NCI-H187 treated with DMSO at 0.1 percent for 48 hours (cell line): ENCODE data around the gene AASDHPPT.
"Not testable (repeated sequence)": the region's sequence is repeated elsewhere in the genome, so short reads cannot be mapped to it uniquely, and the experiment has no call there.

ENCODE experiments used
- DNase-seq: peaks from one replicate; lab custom pipeline; 2025; lab: John Stamatoyannopoulos, UW

AASDHPPT gene, protein sequence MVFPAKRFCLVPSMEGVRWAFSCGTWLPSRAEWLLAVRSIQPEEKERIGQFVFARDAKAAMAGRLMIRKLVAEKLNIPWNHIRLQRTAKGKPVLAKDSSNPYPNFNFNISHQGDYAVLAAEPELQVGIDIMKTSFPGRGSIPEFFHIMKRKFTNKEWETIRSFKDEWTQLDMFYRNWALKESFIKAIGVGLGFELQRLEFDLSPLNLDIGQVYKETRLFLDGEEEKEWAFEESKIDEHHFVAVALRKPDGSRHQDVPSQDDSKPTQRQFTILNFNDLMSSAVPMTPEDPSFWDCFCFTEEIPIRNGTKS

DNA sequence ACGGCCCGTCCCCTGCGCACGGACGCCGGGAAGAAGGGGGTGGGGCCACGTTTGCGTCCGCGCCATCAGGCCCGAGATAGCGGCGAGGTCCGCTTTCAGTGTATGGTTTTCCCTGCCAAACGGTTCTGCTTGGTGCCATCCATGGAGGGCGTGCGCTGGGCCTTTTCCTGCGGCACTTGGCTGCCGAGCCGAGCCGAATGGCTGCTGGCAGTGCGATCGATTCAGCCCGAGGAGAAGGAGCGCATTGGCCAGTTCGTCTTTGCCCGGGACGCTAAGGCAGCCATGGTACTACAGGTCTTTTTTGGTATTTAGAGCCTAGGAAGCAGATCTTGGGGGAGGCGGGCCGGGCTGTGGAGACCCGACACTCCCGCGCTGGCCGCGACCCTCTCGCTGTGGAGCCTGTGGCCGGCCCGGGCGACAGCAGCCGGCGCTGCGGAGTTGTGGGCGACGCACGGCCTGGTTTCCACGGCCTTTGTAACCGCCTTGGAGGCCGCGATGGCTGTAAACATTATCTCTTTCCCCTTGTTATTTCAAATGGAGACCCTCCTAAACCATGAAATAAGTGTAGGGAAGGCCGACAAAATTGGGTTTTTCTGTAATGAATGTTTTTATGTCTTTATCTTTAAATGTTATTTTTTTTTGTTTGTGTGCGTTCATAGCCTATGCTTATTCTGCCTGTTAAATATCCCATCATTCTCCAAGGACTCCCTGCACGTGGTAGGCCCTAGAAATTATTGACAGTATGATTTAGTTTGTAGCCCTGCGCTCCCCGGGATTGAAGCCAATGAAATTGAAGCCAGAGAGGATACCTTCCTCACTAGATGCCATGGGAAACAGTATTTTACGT lies at the start of gene AASDHPPT:
AASDHPPT (plus strand) TSS at position 54 of the 847 bp plus-strand sequence; CDS start at position 103, 49 bp downstream.
- peak; percentile 18 for DNase-seq

DNA sequence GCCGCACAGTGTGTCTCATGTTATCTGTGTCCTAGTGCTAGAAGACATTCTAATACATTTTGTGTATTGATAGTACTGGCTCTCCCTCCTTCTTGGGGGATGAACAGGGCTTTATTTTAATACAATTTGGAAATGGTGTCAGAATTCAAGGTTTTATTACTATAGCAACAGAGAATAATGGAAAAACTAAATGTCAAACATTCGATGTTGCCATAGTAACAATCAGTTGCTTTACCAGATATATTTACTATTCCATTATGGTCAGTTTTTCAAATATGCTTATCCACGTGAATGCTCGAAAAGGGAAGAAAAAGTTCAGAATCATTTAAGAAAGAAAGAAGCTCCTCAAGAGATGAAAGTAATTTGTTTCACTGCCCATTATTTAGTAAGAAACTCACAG lies 46.9 kb upstream of the AASDHPPT start:
- DNase-seq: no peak

DNA sequence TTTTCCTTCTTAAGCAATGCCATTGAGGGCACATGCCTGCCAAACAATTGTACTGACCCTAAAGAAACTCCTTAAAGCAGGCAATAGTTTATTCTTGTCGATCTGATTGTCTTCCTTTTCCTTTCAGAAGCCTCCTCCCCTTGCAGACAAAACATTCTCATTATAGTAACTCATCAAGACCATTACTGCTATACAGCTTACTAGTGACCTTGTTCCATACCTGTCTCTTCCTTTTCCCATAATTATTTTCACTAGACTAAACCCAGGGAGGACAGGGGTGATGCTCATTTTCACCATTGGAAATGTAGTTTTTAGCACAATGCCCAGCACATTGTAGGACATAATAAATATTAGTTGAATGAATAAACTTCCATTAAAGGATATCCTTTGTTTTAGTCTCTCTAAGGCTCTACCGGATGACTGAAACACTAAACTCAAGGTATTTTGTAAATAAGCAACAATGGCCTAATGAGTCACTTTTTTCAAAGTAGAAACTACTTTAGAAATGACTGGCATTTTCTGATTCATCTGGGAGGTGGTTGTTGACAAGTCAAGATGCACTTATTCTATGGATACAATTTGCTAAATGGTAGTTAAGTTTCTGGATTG lies 46.2 kb upstream of the AASDHPPT start:
- DNase-seq: no peak

DNA sequence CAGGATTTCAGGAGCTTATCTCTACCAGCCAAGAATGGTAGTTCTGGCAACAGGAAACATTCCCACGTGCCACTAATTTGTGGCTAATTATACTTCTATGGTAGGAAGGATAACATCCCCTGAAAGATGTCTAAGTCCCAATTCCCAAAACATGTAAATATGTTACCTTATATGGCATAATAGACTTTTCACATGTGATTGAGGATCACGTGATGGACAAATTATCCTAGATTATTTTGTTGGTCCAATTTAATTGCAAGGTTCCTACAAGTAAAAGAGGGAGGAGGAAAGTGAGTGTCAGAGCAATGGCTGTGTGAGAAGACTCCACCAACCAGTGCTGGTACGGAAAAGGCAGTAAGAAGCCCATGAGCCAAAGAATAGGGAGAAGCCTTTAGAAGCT lies 45.5 kb upstream of the AASDHPPT start:
- DNase-seq: no peak

DNA sequence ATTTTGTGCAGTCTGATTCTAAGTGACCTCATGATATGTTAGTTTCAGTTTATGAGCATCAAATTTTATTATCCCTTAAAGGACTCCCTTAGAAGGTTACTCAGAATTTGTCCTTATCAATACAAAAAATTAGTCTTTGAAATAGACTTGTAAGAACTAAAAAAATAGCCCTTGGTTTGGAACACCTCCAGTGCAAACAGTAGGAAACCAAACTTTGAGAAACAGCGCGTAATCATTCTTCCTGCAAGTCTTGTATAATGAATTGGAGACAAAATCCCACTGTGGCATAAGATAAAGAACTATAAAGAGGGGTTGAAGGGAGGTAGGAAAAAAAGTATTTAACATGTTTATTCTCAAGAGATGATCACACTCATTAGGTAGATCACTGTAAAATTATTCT lies 44.6 kb upstream of the AASDHPPT start:
- DNase-seq: no peak

DNA sequence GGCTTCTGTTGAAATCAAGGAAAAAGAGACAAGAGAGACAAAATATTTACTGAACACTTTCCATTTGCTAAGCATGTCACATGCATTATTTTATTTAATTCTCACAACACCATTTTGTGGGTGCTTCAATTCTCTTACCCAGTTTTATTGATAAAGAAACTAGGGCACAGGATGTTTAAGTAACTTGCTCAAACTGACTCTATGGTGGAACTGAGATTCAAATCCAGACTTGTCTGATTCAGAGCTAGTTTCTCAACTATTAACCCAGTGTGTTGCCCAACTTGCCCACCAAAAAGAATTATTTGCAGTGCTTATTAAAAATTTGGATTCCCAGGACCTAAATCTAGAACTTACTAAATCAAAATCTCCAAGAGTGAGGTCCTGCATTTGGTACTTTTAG lies 33.9 kb upstream of the AASDHPPT start:
- DNase-seq: no peak

DNA sequence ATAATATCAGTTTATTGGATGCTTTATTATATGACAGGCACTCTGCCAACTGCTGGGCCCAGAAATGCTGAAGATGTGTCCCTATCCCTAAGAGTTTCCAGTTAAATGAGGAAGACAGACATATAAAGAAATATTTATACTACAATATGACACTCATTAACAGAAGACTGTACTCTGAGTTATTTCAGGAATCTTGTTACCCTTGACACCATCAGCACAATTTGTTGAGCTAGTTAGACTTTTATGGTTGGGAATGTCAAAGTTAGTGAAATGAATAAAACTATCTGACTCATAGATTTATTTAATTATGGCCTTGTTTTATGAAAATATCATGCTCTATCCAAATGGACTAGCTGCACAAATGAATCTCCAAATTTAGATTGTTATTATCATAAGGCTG lies 29.8 kb upstream of the AASDHPPT start:
- DNase-seq: no peak

DNA sequence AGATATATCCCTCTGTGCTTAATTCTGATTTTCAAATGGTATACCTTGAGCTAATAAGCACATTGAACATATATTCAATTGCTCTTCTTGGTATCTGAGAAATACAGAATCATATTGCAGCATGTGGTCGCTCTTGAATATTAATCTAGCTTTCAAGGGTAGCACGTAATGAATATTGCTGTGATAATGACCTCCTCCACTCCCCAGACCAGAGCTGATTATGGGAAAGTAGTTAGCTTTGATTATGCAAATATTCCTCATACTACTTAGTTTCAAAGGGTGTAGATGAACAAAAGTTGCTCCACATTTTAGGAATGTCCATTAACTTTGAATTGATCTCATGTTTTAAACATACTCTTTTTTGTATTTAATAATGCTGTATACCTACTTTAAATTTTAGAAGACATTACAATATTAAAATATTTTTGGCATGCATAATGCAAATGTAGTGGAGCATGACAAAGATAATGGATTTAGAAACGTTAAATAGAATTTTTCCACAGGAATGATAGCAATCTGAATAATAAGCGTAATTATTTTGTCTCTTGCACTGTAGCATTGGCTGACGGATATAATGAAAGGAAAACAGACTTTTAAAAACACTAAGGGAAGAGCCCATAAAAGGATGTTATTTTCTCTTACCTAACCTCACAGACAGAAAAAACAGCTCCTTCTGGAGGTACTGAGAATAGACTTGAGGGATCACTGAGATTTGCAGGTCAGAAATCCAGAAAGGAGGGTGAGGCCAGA lies 27.6 kb upstream of the AASDHPPT start:
- no peak for DNase-seq

DNA sequence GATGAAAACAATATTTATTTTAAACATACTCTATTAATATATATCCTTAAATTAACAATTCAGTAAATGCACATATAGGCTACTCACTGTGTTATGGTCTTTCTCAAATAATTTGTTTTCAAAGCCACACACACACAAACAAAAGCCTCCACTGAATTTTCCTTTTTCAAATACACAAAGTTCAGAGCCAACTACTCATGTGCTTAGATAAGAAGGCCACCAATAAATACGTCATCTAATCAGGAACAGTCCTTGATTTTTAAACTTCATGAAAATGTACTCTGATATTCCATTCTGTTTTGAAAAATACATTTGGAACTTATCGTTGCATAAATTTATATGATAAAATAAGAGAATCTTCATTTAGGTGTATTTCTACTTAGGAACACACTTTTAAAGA lies 26.4 kb upstream of the AASDHPPT start:
- DNase-seq: no peak

DNA sequence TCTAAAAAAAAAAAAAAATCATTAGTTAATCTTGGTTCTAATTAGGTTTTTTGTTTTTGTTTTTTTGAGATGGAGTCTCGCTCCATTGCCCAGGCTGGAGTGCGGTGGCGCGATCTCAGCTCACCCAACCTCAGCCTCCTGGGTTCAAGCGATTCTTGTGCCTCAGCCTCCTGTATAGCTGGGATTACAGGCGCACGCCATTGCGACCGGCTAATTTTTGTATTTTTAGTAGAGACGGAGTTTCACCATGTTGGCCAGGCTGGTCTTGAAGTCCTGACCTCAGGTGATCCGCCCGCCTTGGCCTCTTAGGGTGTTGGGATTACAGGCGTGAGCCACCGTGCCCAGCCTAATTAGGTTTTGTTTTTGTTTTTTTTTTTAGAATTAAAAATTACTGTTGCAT lies 19.1 kb upstream of the AASDHPPT start:
- not testable (repeated sequence) for DNase-seq

DNA sequence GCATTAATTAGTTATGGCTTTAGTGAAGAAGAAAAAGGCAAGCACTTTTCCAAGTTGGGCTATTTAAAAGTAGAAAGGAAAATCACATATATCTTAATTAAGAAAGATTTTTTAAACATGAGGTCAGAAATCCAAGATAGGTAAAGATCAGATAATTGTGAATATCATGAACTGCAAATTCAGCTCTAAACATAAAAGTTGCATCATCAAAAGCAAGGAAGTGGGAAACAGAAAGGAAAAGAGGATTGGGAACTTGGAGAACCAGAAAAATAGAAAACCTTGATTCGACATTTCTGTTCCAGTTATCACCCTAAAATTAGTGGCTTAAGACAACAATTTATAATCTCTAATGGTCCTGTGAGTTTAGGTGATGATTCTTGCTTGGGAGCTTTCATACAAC lies 17.8 kb upstream of the AASDHPPT start:
- DNase-seq: no peak

DNA sequence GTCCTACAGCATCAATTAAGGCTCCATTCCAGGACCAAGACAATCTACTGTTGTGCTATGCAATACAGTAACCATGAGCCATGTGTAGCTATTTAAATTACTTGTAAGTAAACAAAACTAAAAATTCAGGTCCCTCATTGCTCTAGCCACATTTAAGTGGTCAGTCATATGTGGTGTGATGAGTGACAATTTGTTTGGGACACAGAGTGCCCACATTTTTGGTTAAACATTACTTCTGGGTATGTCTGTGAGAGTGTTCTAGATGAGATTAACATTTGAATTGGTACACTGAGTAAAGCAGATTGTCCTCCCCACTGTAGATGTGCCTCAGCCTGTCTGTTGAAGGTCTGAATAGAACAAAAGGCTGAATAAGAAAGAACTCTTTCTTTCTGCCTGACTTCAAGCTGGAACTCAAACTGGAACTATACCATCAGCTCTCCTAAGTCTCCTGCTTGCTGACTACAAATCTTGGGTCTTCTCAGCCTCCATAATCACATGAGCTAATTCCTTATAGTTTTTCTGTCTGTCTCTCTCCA lies 16.1 kb upstream of the AASDHPPT start:
- no peak for DNase-seq

DNA sequence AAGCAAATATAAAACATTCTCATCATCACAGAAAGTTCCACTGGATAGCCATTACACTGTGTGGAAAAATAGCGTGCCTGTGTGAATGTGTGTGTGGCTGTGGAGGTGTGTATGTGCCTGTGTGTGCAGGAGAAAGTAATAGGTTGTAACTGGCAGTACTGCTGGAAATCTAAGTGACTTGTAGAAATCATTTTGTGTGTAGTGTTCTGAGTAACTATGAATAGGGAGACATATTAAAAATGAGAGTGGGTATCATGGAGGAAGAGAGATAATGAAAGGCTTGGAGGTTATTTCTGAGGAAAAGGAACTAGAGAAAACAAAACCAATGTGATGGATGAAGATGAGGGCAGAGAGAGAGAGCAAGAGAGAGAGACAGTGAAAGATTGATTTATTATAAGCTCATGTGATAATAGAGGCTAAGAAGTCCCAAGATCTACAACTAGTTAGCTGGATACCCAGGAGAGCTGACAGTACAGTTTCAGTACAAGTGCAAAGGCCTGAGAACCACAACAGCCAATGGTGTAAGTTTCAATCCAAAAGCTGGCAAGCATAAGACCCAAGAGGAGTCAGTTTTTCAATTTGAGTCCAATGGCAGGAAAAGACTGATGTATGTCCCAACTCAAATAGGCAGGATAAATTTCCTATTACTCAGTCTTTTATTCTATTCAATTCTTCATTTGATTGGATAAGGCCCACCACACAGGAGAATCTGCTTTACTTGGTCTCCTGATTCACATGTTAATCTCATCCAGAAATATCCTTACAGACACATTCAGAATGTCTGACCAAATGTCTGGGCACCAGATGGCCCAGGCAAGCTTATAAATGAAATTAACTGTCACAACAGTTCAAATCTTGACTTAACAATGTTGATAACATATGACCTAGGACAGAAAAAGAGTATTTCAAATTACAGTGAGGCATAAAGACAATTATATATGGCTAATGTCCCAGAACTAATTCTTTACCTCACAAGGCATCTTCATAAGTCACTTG lies 15.2 kb upstream of the AASDHPPT start:
- no peak for DNase-seq

DNA sequence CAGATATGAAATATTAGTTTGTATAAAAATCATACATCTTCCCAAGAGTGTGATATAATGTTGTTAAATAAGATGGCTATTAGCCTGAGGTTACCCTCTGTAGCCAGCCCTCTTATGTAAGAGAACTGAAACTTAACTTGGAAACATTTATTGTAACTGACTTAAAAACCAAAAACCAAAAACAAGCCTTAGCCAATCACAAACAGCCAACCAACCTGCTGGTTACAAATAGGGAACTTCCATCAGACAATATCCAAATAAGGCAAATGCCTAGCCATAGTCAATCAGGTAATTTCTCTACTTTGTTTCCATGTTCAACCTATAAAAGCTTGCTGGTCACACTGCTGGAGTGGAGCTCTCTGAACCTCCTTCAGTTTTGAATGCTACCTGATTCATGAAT lies 14.5 kb upstream of the AASDHPPT start:
- no peak for DNase-seq

DNA sequence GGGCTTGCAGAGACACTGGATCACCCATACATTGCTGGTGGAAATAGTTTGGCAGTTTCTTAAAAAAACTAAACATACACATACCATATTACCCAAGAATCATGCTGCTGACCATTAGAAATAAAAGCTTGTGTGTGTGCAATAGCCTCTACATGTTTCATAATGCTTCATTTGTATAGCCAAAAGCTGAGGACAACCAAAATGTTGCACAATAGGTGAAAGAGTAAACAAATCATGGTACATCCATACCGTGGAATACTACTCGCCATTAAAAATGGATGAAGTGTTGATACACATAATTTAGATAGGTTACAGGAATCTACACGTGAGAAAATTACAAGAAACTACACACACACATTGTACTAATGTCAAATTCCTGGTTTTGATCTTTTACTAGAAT lies 6.9 kb upstream of the AASDHPPT start:
- no peak for DNase-seq

DNA sequence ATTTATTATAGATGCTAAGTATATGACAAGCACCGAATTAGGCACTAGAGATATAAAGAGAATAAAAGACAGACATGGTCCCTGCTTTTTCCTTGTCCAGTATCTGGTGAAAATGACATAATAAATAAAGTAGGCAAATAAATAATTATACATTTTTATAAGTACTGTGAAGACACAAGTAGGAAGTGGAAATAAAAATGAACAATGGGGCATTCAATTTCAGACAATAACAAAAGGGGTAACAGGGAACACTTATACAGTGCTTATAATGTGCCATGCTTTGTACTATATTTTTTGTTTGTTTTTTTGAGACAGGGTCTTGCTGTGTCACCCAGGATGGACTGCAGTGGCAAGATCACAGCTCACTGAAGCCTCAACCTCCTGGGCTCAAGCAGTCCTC lies 4.7 kb upstream of the AASDHPPT start:
- no peak for DNase-seq

DNA sequence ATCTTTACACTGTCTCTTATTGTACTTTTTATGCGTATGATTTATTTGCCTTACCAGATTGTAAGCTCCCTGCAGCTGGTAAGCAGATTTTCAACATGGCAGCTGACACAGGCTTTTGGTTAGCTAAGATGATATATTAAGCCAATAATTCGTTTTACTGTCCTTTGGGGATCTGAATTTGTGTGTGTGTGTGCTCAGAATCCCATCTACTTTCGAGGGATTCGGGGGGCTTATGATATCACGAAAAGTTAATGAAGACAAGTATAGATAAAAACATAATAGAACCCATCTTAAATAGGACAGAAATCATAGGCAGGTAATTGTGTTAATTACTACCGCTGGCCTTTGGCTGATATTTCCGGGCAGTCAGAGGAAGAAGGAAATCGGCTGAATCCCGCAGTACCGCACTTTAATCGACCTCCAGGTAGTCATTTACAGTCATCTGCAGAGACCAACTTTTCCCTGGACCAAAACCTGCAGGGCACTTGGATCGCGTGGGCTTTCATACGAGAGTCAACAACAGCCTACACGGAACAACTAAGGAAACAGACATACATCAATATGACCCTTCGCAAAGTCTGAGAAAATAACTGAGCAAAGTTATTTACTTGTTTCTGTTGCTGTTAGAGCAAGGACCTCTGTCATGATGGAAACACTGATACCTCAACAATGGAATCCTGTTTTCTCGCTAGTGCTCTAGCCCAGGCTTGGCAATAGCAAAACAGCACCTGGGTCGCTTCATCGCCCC lies 1.1 kb upstream of the AASDHPPT start:
- no peak for DNase-seq

DNA sequence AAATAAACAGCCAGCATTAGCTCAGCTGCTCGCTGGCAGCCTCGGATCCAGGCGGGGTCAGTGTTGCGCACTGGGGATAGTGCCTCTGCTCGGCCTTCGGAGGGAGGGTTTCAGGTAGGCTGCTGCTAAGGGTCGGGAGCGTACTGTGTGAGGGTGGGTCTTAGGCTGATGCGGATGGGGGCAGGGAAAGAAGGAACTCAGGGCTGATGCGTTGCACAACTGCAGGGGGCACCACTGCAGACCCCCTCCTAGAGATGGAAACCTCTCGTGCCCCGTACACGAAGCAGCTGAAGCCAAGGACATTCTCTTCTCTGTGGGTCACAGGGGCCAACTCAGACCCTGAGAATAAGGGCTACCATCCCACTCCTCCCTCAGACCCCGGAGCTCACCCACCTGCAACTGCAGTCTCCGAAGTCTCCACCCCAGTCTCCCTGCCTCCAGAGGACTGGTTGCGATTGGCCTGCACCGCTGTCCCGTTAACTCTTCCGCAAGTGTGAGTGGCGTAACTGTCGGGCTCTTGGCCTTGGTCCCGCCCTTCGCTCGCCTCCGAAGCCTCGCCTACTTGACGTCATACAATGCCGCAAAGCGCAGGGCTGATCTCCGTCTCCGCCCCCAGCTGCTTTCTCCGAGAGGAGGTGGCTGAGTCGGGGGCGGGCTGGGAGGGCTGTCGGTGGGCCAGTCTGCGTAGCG lies 398 bp upstream of the AASDHPPT start, which contains the start of gene KBTBD3:
KBTBD3 (minus strand) TSS at position 429 of the 690 bp plus-strand sequence. CDS start 18,250 bp downstream, outside the sequence.
- DNase-seq: peak; percentile 91

DNA sequence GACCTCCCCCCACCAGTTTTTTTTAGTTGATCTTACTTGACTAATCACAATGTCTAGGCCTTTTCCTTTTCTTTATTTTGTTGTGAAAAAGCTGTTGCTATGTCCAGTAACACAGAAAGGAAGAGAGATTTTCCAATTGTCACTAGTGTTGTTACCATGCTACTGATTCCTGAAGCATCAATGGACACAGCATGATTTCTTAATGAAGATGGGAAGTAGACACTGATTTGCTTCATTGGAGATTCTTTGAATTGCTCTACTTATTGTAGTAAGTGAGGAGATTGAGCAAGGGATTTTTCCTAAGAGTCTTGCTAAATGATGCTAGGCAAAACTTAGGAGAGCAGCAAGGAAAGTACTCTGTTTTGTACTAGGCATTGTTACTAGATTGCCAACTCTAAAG lies 4.6 kb downstream of the AASDHPPT start:
- no peak for DNase-seq
